Tibial nerve (tissue), 4 donors: ENCODE data around the gene NUAK2.

Experiments
- CTCF ChIP-seq, 5 experiments: fragments of 200-600 bp in 3 of 5; fragments of 450-650 bp in 2 of 5; sonication (generic) in 3 of 5; IDR thresholded peaks; one replicate each; pipeline ENCODE4 v1.5.1; 2016 to 2019; ENCODE audit warnings: antibody characterized with exemption in 5 of 5, mild to moderate bottlenecking in 3 of 5, moderate library complexity in 2 of 5
- EP300 ChIP-seq, 2 donors: sonication (generic); formaldehyde crosslinking; IDR thresholded peaks; one replicate each; pipeline ENCODE4 v1.6.1; 2017; ENCODE audit warnings: antibody characterized with exemption in 2 of 2, mild to moderate bottlenecking in 1 of 2
- POLR2A ChIP-seq, 2 donors: fragments of 450-650 bp; IDR thresholded peaks; one replicate each; pipeline ENCODE4 v1.6.1; 2017; ENCODE audit warnings: antibody characterized with exemption in 2 of 2, mild to moderate bottlenecking in 2 of 2, moderate library complexity in 2 of 2

- TF ChIP-seq CTCF (IDR thresholded peaks at IDR 0.05), result no peak
- no peak for TF ChIP-seq EP300 (IDR thresholded peaks at IDR 0.05)
- TF ChIP-seq POLR2A (IDR thresholded peaks at IDR 0.05), result no peak
Observed at GRCh38 chr1:205348554-205349487, 27.3 kb upstream of the NUAK2 start.
